ENCODE data around the gene MORN4. TPM values are rescaled to one million over a fixed set of nuclear protein-coding genes. Genes with fewer than 3 reads are reported as not detected.

The MORN4 gene
- total and polyA plus RNA-seq, 2 of the 13 experiments (the other 11 are each of a cell fraction or from before 2014, with no cell fraction given): 3.4 to 9.1 TPM

DNA sequence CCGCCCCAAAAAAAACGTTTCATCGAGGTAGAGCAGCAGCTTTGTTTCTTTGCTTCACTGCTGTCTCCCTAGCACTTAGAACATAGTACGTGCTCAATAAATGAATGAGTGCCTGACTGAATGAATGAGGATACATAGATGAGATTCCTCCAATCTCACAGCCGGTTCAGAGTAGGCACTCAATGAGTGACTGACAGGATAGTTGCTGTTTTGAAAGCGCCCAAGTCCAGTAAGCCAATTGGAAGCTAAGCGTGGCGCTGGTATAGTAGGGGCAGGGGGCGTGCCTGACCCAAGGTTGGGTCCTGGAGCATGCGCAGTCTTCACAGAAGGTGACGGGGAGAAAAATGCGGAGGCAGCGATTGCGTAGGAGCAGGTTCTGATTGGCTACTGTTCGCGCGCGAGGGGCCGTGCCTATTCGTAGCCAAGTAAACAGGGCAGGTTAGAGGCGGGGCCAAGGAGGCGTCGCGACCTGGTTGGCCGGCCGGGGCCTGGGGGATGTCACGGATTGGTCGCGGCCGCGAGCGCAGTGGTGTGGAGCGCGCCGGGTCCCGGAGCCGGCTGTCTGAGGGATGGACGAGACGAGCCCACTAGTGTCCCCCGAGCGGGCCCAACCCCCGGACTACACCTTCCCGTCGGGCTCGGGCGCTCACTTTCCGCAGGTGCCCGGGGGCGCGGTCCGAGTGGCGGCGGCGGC, 7.0 kb upstream of the MORN4 start, which contains the start of gene PI4K2A (continued):
- TF ChIP-seq, protein P1, sequence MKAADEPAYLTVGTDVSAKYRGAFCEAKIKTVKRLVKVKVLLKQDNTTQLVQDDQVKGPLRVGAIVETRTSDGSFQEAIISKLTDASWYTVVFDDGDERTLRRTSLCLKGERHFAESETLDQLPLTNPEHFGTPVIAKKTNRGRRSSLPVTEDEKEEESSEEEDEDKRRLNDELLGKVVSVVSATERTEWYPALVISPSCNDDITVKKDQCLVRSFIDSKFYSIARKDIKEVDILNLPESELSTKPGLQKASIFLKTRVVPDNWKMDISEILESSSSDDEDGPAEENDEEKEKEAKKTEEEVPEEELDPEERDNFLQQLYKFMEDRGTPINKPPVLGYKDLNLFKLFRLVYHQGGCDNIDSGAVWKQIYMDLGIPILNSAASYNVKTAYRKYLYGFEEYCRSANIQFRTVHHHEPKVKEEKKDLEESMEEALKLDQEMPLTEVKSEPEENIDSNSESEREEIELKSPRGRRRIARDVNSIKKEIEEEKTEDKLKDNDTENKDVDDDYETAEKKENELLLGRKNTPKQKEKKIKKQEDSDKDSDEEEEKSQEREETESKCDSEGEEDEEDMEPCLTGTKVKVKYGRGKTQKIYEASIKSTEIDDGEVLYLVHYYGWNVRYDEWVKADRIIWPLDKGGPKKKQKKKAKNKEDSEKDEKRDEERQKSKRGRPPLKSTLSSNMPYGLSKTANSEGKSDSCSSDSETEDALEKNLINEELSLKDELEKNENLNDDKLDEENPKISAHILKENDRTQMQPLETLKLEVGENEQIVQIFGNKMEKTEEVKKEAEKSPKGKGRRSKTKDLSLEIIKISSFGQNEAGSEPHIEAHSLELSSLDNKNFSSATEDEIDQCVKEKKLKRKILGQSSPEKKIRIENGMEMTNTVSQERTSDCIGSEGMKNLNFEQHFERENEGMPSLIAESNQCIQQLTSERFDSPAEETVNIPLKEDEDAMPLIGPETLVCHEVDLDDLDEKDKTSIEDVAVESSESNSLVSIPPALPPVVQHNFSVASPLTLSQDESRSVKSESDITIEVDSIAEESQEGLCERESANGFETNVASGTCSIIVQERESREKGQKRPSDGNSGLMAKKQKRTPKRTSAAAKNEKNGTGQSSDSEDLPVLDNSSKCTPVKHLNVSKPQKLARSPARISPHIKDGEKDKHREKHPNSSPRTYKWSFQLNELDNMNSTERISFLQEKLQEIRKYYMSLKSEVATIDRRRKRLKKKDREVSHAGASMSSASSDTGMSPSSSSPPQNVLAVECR (CRISPR knock-in tag; IDR thresholded peaks at IDR 0.05; ENCODE audit: borderline replicate concordance): peak; percentile 84; the same call in 1 of the 2 replicates
- TF ChIP-seq BORCS8-MEF2B (CRISPR knock-in tag; IDR thresholded peaks at IDR 0.05) (peak; percentile 15; the same call in 1 of the 2 replicates), PAX8 (CRISPR knock-in tag; IDR thresholded peaks at IDR 0.05; ENCODE audit: borderline replicate concordance) (0 out of 2 replicates have a peak, but pooled peaks have one; percentile 46), FOXC1 (CRISPR knock-in tag; IDR thresholded peaks at IDR 0.05; ENCODE audit: borderline replicate concordance) (no peak; the same call in 1 of the 2 replicates), RCOR2 (CRISPR knock-in tag; IDR thresholded peaks at IDR 0.05) (peak; percentile 71; the same call in 1 of the 2 replicates), TAF1 (CRISPR knock-in tag; IDR thresholded peaks at IDR 0.05) (peak; percentile 74), ZNF558 (CRISPR knock-in tag; IDR thresholded peaks at IDR 0.05; ENCODE audit: borderline replicate concordance) (no peak), ZNF678 (CRISPR knock-in tag; IDR thresholded peaks at IDR 0.05) (0 out of 2 replicates have a peak, but pooled peaks have one; percentile 32), DNMT3B (CRISPR knock-in tag; conservative IDR thresholded peaks at IDR 0.05) (peak; percentile 51; the same call in 1 of the 2 replicates), SMAD3 (CRISPR knock-in tag; IDR thresholded peaks at IDR 0.05) (no peak), ZNF605 (CRISPR knock-in tag; IDR thresholded peaks at IDR 0.05) (no peak), KMT2B (CRISPR knock-in tag; IDR thresholded peaks at IDR 0.05) (0 out of 2 replicates have a peak, but pooled peaks have one; percentile 51), HDAC6 (IDR thresholded peaks at IDR 0.05; ENCODE audit: low read depth, low read length) (no peak), ASH2L (IDR thresholded peaks at IDR 0.05; ENCODE audit: insufficient read length, low read depth, low read length) (peak; percentile 82), EED (CRISPR knock-in tag; IDR thresholded peaks at IDR 0.05) (no peak), ZNF260 (CRISPR knock-in tag; IDR thresholded peaks at IDR 0.05; ENCODE audit: borderline replicate concordance, low read depth) (no peak), SAFB2 (CRISPR knock-in tag; IDR thresholded peaks at IDR 0.05; ENCODE audit: borderline replicate concordance, low read depth) (no peak; the same call in 1 of the 2 replicates), ZNF883 (CRISPR knock-in tag; IDR thresholded peaks at IDR 0.05; ENCODE audit: not compliant biosample characterization) (no peak), HNF4G (IDR thresholded peaks at IDR 0.05; ENCODE audit: borderline replicate concordance, low read depth, low read length) (no peak), HNF4G (CRISPR knock-in tag; IDR thresholded peaks at IDR 0.05; ENCODE audit: borderline replicate concordance, low read depth) (no peak), ZNF343 (CRISPR knock-in tag; IDR thresholded peaks at IDR 0.05) (no peak), ZNF337 (CRISPR knock-in tag; IDR thresholded peaks at IDR 0.05; ENCODE audit: borderline replicate concordance, low read depth) (no peak), ZSCAN29 (CRISPR knock-in tag; conservative IDR thresholded peaks at IDR 0.05) (no peak), SKI (IDR thresholded peaks at IDR 0.05; ENCODE audit: partially characterized antibody) (peak; percentile 34)
- TF ChIP-seq, protein P2, sequence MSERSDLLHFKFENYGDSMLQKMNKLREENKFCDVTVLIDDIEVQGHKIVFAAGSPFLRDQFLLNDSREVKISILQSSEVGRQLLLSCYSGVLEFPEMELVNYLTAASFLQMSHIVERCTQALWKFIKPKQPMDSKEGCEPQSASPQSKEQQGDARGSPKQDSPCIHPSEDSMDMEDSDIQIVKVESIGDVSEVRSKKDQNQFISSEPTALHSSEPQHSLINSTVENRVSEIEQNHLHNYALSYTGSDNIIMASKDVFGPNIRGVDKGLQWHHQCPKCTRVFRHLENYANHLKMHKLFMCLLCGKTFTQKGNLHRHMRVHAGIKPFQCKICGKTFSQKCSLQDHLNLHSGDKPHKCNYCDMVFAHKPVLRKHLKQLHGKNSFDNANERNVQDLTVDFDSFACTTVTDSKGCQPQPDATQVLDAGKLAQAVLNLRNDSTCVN (CRISPR knock-in tag; IDR thresholded peaks at IDR 0.05; ENCODE audit: borderline replicate concordance): 0 out of 2 replicates have a peak, but pooled peaks have one; percentile 19

Measured in HepG2 (cell line).